ENCODE results near the gene HOPX.

GRCh38 chr4:56691425-56691824 is 10.3 kb upstream of the HOPX start:
- TF ChIP-seq POLR2A (IDR thresholded peaks at IDR 0.05; ENCODE audit: extremely low read depth, insufficient read length): no peak
- TF ChIP-seq CTCF (IDR thresholded peaks at IDR 0.05; ENCODE audit: low read depth, low read length): no peak
- no peak for TF ChIP-seq MYC (IDR thresholded peaks at IDR 0.05; ENCODE audit: low read depth, low read length)

Data from NB4 (cell line).